Body of pancreas (tissue), 4 donors: ENCODE results near the gene PRKG1. TPM values are rescaled to one million over a fixed set of nuclear protein-coding genes. Genes with fewer than 3 reads are reported as not detected.
"Not testable (repeated sequence)": the region's sequence is repeated elsewhere in the genome, so short reads cannot be mapped to it uniquely, and the experiment has no call there.

Source experiments
- ATAC-seq: fragments of 150-250 bp; one replicate; pipeline ENCODE4 v1.9.1; 2016
- DNase-seq, 4 donors: peaks; one replicate each; pipeline ENCODE4 v3.0.0-alpha.2; 2019
- H3K27ac ChIP-seq, 4 donors: fragments of 200-600 bp; sonication (generic); 1 replicate in 3 of 4; 2 replicates in 1 of 4; pipeline versions ENCODE4 v1.5.1 to v1.6.1; 2016 to 2019; ENCODE audit warnings: mild to moderate bottlenecking in 1 of 4, mixed read lengths in 1 of 4, moderate library complexity in 1 of 4
- H3K27me3 ChIP-seq, 2 donors: fragments of 200-600 bp; sonication (generic); one replicate each; pipeline ENCODE4 v1.6.0; 2016; ENCODE audit warnings: mild to moderate bottlenecking in 1 of 2
- H3K36me3 ChIP-seq, 2 donors: fragments of 200-600 bp; sonication (generic); replicated peaks in 1 of 2; 2 replicates each; pipeline ENCODE4 v1.5.1; 2016; ENCODE audit warnings: low read depth in 2 of 2; ENCODE audit not compliant: insufficient read depth in 1 of 2
- H3K4me1 ChIP-seq: fragments of 200-600 bp; sonication (generic); one replicate; pipeline ENCODE4 v1.6.0; 2016
- H3K4me3 ChIP-seq, 2 donors: fragments of 200-600 bp; sonication (generic); 1 replicate in 1 of 2; 2 replicates in 1 of 2; pipeline ENCODE4 v1.5.1; 2016 to 2019
- H3K9me3 ChIP-seq, 3 donors: fragments of 200-600 bp; sonication (generic); 1 replicate in 2 of 3; 2 replicates in 1 of 3; pipeline ENCODE4 v1.5.1; 2016
- POLR2A ChIP-seq, 3 donors: fragments of 450-650 bp; IDR thresholded peaks; one replicate each; pipeline ENCODE4 v1.6.1; 2016; ENCODE audit warnings: antibody characterized with exemption in 3 of 3, mild to moderate bottlenecking in 2 of 3
- WGBS, 2 donors: methylation state at CpG; one replicate each; pipeline ENCODE4 v1.1.5; 2017; 5-methylcytosine and 5-hydroxymethylcytosine counted together
- intact Hi-C: fragments of 100-400 bp; cut with DNase I; formaldehyde crosslinking; loops from one replicate; pipeline ENCODE4 v1.15.1; 2023
- total RNA-seq, 2 donors: library from RNA; depleted of rRNA; stranded (reverse); fragments of >200 nt; gene quantifications; one replicate each; pipeline ENCODE4 v1.1.0, GENCODE V29; 2016
- TF ChIP-seq, protein P1 (sequence below), 7 experiments: fragments of 450-650 bp in 4 of 7; fragments of 200-600 bp in 3 of 7; sonication (generic) in 3 of 7; IDR thresholded peaks; one replicate each; pipeline ENCODE4 v1.5.1; 2016 to 2019; ENCODE audit warnings: antibody characterized with exemption in 7 of 7

The PRKG1 gene
- total RNA-seq, 2 donors from 2014 or later = 14.2 to 18.9 TPM

DNA sequence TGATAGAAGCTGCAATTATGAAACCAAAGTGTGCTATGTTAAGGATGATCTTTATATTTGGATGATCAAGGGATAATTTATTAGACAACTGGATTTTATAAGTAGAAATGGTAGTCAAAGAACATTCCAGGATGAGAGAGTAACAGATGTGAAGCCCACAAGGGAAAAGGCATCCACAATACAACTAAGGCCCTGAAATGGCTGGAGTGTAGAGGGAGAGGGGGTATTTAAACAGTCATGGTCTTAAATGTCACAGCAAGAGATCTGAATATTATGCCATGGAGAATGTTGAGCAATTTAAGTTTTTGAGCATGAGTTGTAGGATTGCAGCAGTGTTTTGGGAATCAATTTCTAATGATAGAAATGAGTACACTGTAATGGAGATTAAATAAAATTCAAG is 957.5 kb downstream of the PRKG1 start:
- Histone ChIP-seq H3K36me3 (no peaks in the 10 kb centered on the region), H3K4me3 (no peak overlapping the region), H3K27me3 (no peaks in the 10 kb centered on the region), H3K4me1 (no peaks in the 10 kb centered on the region), H3K27ac (no peak overlapping the region), H3K9me3 (no peaks in the 10 kb centered on the region)
- TF ChIP-seq, protein P1, sequence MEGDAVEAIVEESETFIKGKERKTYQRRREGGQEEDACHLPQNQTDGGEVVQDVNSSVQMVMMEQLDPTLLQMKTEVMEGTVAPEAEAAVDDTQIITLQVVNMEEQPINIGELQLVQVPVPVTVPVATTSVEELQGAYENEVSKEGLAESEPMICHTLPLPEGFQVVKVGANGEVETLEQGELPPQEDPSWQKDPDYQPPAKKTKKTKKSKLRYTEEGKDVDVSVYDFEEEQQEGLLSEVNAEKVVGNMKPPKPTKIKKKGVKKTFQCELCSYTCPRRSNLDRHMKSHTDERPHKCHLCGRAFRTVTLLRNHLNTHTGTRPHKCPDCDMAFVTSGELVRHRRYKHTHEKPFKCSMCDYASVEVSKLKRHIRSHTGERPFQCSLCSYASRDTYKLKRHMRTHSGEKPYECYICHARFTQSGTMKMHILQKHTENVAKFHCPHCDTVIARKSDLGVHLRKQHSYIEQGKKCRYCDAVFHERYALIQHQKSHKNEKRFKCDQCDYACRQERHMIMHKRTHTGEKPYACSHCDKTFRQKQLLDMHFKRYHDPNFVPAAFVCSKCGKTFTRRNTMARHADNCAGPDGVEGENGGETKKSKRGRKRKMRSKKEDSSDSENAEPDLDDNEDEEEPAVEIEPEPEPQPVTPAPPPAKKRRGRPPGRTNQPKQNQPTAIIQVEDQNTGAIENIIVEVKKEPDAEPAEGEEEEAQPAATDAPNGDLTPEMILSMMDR (IDR thresholded peaks at IDR 0.05) = no peak
- TF ChIP-seq POLR2A (IDR thresholded peaks at IDR 0.05) = no peak
- intact Hi-C loops = no loop called here
- DNase-seq (no peak), ATAC-seq (no peak)

- no peak for ATAC-seq
- Histone ChIP-seq H3K4me1 (no peaks in the 10 kb centered on the region), H3K36me3 (no peaks in the 10 kb centered on the region), H3K4me3 (no peak overlapping the region), H3K9me3 (no peaks in the 10 kb centered on the region), H3K27me3 (no peaks in the 10 kb centered on the region), H3K27ac (no peak overlapping the region)
- WGBS, 2 donors = 62 to 68% methylated on average over 6 of the region's 6 CpGs
- TF ChIP-seq, protein P1 (IDR thresholded peaks at IDR 0.05) = no peak
- no peak for TF ChIP-seq POLR2A (IDR thresholded peaks at IDR 0.05)
- DNase-seq = no peak
- intact Hi-C loops = no loop called here
Measured at GRCh38 chr10:52032681-52033629, 958.7 kb downstream of the PRKG1 start.

DNA sequence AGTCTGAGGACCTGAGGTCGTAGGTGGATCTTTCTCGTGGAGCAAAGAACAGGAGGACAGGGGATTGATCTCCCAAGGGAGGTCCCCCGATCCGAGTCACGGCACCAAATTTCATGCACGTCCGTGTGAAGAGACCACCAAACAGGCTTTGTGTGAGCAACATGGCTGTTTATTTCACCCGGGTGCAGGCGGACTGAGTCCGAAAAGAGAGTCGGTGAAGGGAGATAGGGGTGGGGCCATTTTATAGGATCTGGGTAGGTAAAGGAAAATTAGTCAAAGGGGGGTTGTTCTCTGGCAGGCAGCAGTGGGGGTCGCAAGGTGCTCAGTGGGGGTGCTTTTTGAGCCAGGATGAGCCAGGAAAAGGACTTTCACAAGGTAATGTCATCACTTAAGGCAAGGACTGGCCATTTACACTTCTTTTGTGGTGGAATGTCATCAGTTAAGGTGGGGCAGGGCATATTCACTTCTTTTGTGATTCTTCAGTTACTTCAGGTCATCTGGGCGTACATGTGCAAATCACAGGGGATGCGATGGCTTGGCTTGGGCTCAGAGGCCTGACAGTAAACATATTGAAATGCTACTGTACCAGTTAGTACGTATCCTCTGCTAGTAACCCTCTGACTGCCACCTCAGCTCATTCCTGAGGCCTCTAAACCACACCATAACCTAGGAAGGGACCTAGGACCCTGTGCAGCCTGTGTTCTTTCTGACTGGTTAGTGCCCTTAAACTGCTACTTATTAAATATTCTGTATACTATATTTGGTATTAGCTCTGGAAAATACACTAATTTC is 964.9 kb downstream of the PRKG1 start:
- H3K27me3 ChIP-seq, H3K27ac ChIP-seq, H3K36me3 ChIP-seq, intact Hi-C loops, H3K4me3 ChIP-seq, DNase-seq, H3K4me1 ChIP-seq, ATAC-seq, H3K9me3 ChIP-seq: not testable (repeated sequence)
- 89 to 91% methylated on average over 14 to 15 of the region's 15 CpGs for WGBS, 2 donors

DNA sequence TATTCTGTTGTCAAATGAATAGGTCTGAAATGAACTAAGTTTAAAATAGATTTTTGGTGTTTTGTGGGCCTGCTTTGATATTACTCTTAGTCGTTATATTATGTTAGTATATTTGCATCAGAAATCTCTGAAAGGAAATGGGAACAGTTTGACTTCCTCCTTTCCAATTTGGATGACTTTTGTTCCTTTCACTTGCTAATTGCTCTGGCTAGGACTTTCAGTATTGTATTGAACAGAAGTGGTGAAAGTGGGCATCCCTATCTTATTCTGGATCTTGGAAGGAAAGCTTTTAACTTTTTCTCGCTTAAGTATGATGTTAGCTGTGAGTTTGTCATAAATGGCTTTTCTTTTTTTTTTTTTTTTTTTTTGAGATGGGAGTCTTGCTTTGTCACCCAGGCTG is 966.2 kb downstream of the PRKG1 start:
- intact Hi-C loops = no loop called here

GRCh38 chr10:52043811-52044210 is 969.5 kb downstream of the PRKG1 start:
- H3K27ac ChIP-seq = no peak overlapping the region
- TF ChIP-seq POLR2A (IDR thresholded peaks at IDR 0.05) = no peak
- TF ChIP-seq, protein P1 (IDR thresholded peaks at IDR 0.05) = no peak

More for the DNA sequence above, 966.2 kb downstream of the PRKG1 start:
- TF ChIP-seq POLR2A (IDR thresholded peaks at IDR 0.05) = no peak
- TF ChIP-seq, protein P1 (IDR thresholded peaks at IDR 0.05) = no peak
- Histone ChIP-seq H3K27ac (no peak overlapping the region), H3K27me3 (no peaks in the 10 kb centered on the region), H3K36me3 (no peaks in the 10 kb centered on the region), H3K4me3 (no peak overlapping the region), H3K9me3 (no peaks in the 10 kb centered on the region), H3K4me1 (peaks cover 4% of the 10 kb centered on the region)
- 60 to 75% methylated on average over 2 of the region's 2 CpGs for WGBS, 2 donors
- DNase-seq (no peak), ATAC-seq (no peak)

More at GRCh38 chr10:52043811-52044210, 969.5 kb downstream of the PRKG1 start:
- no peaks in the 10 kb centered on the region for H3K9me3 ChIP-seq
- no peak overlapping the region for H3K4me3 ChIP-seq
- H3K4me1 ChIP-seq = peaks cover 4% of the 10 kb centered on the region
- intact Hi-C loops = no loop called here
- H3K27me3 ChIP-seq = no peaks in the 10 kb centered on the region
- ATAC-seq (no peak), DNase-seq (no peak)
- H3K36me3 ChIP-seq = no peaks in the 10 kb centered on the region
